Measurements from ENCODE around the gene JARID2. TPM values are rescaled to one million over a fixed set of nuclear protein-coding genes. Genes with fewer than 3 reads are reported as not detected.

JARID2 gene
- total RNA-seq, 1 experiment from 2014 or later: 23.6 TPM

DNA sequence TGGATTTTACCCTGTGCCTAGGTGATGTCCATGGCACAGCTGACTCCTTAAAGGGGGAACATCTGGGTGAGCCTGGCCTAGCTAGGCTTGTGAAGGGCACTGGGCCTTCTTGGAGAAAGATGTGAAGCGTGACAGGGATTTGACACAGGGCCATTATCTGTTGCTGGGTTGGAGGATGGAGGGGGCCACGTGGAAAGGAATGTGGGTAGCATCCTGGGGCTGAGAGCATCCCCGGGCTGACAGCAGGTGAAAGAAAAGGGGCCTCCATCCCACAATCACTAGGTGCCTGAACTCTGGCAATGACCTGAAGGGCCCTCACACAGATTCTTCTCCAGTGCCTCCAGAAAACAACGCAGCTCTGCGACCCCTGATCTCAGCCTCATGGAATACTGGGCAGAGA, 292.2 kb downstream of the JARID2 start:
- no peak overlapping the region for H3K4me2 ChIP-seq (ENCODE audit: low read length)
- ChIA-PET RAD21 (ENCODE audit: low non-redundant PET in 1 of 2, low total read pairs in 2 of 2, uncharacterized antibody in 2 of 2, unreplicated experiment in 2 of 2) (no interaction called here), CTCF (no interaction called here), POLR2A (no interaction called here)
- H4K20me1 ChIP-seq (ENCODE audit: insufficient read depth): no peaks in the 10 kb centered on the region
- no peak overlapping the region for H3K9ac ChIP-seq (ENCODE audit: low read length)
- H3K4me3 ChIP-seq (replicated peaks in 1 of 2; ENCODE audit: low read depth in 1 of 2, low read length in 2 of 2): no peak overlapping the region
- DNase-seq (ENCODE audit: low read depth, low spot score) (no peak), ATAC-seq (no peak)
- no peaks in the 10 kb centered on the region for H3K9me2 ChIP-seq (ENCODE audit: insufficient read depth)
- H3K27me3 ChIP-seq (ENCODE audit: insufficient read depth, low read length): no peaks in the 10 kb centered on the region
- no TSS peak for BruUV-seq (replicated peaks)
- no peaks in the 10 kb centered on the region for H3K4me1 ChIP-seq (ENCODE audit: control insufficient read depth in 1 of 2, insufficient read depth in 2 of 2, low read length in 2 of 2)
- H3K79me2 ChIP-seq (ENCODE audit: insufficient read depth, low read length): no peaks in the 10 kb centered on the region
- no peaks in the 10 kb centered on the region for H3K36me3 ChIP-seq (ENCODE audit: control insufficient read depth in 1 of 2, insufficient read depth in 2 of 2, low read length in 2 of 2)
- TF ChIP-seq, protein P1, sequence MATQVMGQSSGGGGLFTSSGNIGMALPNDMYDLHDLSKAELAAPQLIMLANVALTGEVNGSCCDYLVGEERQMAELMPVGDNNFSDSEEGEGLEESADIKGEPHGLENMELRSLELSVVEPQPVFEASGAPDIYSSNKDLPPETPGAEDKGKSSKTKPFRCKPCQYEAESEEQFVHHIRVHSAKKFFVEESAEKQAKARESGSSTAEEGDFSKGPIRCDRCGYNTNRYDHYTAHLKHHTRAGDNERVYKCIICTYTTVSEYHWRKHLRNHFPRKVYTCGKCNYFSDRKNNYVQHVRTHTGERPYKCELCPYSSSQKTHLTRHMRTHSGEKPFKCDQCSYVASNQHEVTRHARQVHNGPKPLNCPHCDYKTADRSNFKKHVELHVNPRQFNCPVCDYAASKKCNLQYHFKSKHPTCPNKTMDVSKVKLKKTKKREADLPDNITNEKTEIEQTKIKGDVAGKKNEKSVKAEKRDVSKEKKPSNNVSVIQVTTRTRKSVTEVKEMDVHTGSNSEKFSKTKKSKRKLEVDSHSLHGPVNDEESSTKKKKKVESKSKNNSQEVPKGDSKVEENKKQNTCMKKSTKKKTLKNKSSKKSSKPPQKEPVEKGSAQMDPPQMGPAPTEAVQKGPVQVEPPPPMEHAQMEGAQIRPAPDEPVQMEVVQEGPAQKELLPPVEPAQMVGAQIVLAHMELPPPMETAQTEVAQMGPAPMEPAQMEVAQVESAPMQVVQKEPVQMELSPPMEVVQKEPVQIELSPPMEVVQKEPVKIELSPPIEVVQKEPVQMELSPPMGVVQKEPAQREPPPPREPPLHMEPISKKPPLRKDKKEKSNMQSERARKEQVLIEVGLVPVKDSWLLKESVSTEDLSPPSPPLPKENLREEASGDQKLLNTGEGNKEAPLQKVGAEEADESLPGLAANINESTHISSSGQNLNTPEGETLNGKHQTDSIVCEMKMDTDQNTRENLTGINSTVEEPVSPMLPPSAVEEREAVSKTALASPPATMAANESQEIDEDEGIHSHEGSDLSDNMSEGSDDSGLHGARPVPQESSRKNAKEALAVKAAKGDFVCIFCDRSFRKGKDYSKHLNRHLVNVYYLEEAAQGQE (IDR thresholded peaks at IDR 0.05; ENCODE audit: low read depth): no peak
- no peaks in the 10 kb centered on the region for H3K9me3 ChIP-seq (ENCODE audit: control insufficient read depth in 1 of 2, insufficient read depth in 1 of 2, low read depth in 1 of 2, low read length in 2 of 2)
- H3K27ac ChIP-seq (ENCODE audit: low read depth, low read length): no peak overlapping the region
- intact Hi-C loops (cut with micrococcal nuclease): no loop called here
- H2AFZ ChIP-seq (ENCODE audit: low read depth, low read length, poor library complexity, severe bottlenecking): no peak overlapping the region

DNA sequence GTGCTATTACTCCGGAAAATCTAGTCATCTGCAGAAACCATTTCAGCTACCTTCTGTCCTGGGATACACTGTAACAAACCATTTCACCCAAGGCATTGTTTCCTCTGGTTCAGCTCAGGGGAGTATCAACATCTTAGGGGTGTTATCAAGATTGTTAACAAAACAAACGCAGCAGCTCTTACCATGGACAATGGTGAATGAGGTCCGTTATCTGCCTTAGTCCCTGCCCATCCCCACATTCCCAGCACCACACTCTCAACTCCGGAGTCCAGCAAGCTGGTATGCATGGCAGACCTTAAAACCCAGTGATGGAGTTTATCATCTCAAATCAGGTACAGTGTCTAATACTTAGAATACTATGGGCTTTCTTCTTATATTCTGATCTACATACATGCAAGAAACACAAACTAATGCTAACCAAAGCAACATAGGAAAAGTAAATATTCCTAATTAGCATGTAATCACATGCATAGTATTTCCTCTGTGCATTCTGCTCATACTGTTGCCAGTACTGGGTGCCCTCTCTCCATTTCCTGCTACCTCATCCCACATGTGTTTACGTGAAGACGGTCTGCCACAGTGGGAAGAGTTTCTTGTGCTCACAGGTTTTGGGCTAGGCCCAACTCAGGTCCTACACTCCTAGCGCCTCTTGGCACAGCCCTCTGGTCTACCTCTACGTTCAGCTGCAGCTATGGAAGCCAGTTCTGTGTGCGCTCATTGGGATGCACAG, 293.1 kb downstream of the JARID2 start:
- intact Hi-C loops (cut with micrococcal nuclease): no loop called here
- POLR2A ChIA-PET: no interaction called here
- H3K36me3 ChIP-seq (ENCODE audit: control insufficient read depth in 1 of 2, insufficient read depth in 2 of 2, low read length in 2 of 2): no peaks in the 10 kb centered on the region
- no peaks in the 10 kb centered on the region for H3K9me2 ChIP-seq (ENCODE audit: insufficient read depth)
- no peak overlapping the region for H3K27ac ChIP-seq (ENCODE audit: low read depth, low read length)
- BruUV-seq (replicated peaks): no TSS peak
- DNase-seq (ENCODE audit: low read depth, low spot score): no peak
- no peak for ATAC-seq
- RAD21 ChIA-PET (ENCODE audit: low non-redundant PET in 1 of 2, low total read pairs in 2 of 2, uncharacterized antibody in 2 of 2, unreplicated experiment in 2 of 2): no interaction called here
- H3K4me2 ChIP-seq (ENCODE audit: low read length): no peak overlapping the region
- no peaks in the 10 kb centered on the region for H4K20me1 ChIP-seq (ENCODE audit: insufficient read depth)
- no peak overlapping the region for H2AFZ ChIP-seq (ENCODE audit: low read depth, low read length, poor library complexity, severe bottlenecking)
- H3K79me2 ChIP-seq (ENCODE audit: insufficient read depth, low read length): no peaks in the 10 kb centered on the region
- H3K4me3 ChIP-seq (replicated peaks in 1 of 2; ENCODE audit: low read depth in 1 of 2, low read length in 2 of 2): no peak overlapping the region
- TF ChIP-seq, protein P2, sequence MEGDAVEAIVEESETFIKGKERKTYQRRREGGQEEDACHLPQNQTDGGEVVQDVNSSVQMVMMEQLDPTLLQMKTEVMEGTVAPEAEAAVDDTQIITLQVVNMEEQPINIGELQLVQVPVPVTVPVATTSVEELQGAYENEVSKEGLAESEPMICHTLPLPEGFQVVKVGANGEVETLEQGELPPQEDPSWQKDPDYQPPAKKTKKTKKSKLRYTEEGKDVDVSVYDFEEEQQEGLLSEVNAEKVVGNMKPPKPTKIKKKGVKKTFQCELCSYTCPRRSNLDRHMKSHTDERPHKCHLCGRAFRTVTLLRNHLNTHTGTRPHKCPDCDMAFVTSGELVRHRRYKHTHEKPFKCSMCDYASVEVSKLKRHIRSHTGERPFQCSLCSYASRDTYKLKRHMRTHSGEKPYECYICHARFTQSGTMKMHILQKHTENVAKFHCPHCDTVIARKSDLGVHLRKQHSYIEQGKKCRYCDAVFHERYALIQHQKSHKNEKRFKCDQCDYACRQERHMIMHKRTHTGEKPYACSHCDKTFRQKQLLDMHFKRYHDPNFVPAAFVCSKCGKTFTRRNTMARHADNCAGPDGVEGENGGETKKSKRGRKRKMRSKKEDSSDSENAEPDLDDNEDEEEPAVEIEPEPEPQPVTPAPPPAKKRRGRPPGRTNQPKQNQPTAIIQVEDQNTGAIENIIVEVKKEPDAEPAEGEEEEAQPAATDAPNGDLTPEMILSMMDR (IDR thresholded peaks at IDR 0.05 in 2 of 3, conservative IDR thresholded peaks at IDR 0.05 in 1 of 3; ENCODE audit: borderline replicate concordance in 1 of 3, insufficient read depth in 1 of 3, low read depth in 2 of 3, low read length in 2 of 3): no peak
- TF ChIP-seq EGR1 (IDR thresholded peaks at IDR 0.05; ENCODE audit: low read depth): no peak
- TF ChIP-seq EZH2phosphoT487 (IDR thresholded peaks at IDR 0.05; ENCODE audit: borderline replicate concordance): no peak
- TF ChIP-seq, protein P1 (IDR thresholded peaks at IDR 0.05; ENCODE audit: low read depth): no peak
- no peak for TF ChIP-seq EZH2 (IDR thresholded peaks at IDR 0.05)
- H3K9me3 ChIP-seq (ENCODE audit: control insufficient read depth in 1 of 2, insufficient read depth in 1 of 2, low read depth in 1 of 2, low read length in 2 of 2): no peaks in the 10 kb centered on the region
- no peak overlapping the region for H3K9ac ChIP-seq (ENCODE audit: low read length)
- CTCF ChIA-PET: no interaction called here
- H3K27me3 ChIP-seq (ENCODE audit: insufficient read depth, low read length): no peaks in the 10 kb centered on the region
- no peaks in the 10 kb centered on the region for H3K4me1 ChIP-seq (ENCODE audit: control insufficient read depth in 1 of 2, insufficient read depth in 2 of 2, low read length in 2 of 2)
